Body of pancreas (tissue), 4 donors: ENCODE data around the gene PGM1.

Source experiments
- POLR2A ChIP-seq, 3 donors: fragments of 450-650 bp; IDR thresholded peaks; one replicate each; pipeline ENCODE4 v1.6.1; 2016; ENCODE audit warnings: antibody characterized with exemption in 3 of 3, mild to moderate bottlenecking in 2 of 3
- TF ChIP-seq, protein P1 (sequence below), 7 experiments: fragments of 450-650 bp in 4 of 7; fragments of 200-600 bp in 3 of 7; sonication (generic) in 3 of 7; IDR thresholded peaks; one replicate each; pipeline ENCODE4 v1.5.1; 2016 to 2019; ENCODE audit warnings: antibody characterized with exemption in 7 of 7

DNA sequence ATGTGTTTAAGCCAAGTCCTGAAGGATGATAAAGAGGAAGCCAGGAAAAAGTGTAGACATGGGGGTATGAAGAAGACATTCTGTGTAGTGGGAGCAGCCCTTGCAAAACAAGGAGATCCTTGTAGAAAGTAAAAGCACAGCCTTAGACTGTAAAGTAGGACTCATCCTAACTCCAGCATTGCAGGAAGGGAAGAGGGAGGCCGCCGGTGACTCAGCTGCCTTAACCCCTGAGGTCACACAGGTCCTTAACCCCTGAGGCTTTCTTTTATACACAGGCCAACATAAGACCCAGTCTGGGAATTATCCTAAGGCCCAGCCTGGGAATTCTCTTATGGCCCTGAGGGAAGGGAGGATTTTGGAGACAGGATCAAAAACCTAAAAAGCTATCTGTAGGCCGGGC is 18.0 kb downstream of the PGM1 start:
- TF ChIP-seq, protein P1, sequence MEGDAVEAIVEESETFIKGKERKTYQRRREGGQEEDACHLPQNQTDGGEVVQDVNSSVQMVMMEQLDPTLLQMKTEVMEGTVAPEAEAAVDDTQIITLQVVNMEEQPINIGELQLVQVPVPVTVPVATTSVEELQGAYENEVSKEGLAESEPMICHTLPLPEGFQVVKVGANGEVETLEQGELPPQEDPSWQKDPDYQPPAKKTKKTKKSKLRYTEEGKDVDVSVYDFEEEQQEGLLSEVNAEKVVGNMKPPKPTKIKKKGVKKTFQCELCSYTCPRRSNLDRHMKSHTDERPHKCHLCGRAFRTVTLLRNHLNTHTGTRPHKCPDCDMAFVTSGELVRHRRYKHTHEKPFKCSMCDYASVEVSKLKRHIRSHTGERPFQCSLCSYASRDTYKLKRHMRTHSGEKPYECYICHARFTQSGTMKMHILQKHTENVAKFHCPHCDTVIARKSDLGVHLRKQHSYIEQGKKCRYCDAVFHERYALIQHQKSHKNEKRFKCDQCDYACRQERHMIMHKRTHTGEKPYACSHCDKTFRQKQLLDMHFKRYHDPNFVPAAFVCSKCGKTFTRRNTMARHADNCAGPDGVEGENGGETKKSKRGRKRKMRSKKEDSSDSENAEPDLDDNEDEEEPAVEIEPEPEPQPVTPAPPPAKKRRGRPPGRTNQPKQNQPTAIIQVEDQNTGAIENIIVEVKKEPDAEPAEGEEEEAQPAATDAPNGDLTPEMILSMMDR (IDR thresholded peaks at IDR 0.05) = no peak
- no peak for TF ChIP-seq POLR2A (IDR thresholded peaks at IDR 0.05)
